Tibial artery (tissue), 4 donors: ENCODE measurements around the gene SLC36A1.

Experiments
- DNase-seq, 2 donors: peaks; one replicate each; pipeline ENCODE4 v3.0.0-alpha.2; 2019
- H3K27ac ChIP-seq, 2 donors: fragments of 200-600 bp; sonication (generic) in 1 of 2; 1 replicate in 1 of 2; 2 replicates in 1 of 2; pipeline ENCODE4 v1.5.1; 2018 to 2019; ENCODE audit warnings: mild to moderate bottlenecking in 1 of 2
- H3K27me3 ChIP-seq, 2 donors: fragments of 200-600 bp; sonication (generic) in 1 of 2; one replicate each; pipeline versions ENCODE4 v1.5.1 to v1.6.0; 2016 to 2019
- H3K36me3 ChIP-seq, 3 donors: fragments of 200-600 bp; sonication (generic) in 2 of 3; one replicate each; pipeline ENCODE4 v1.5.1; 2016 to 2019; ENCODE audit warnings: mild to moderate bottlenecking in 2 of 3
- H3K4me1 ChIP-seq, 4 donors: fragments of 200-600 bp; sonication (generic) in 2 of 4; 1 replicate in 3 of 4; 2 replicates in 1 of 4; pipeline ENCODE4 v1.5.1; 2016 to 2019
- H3K4me3 ChIP-seq, 2 donors: fragments of 200-600 bp; sonication (generic) in 1 of 2; 1 replicate in 1 of 2; 2 replicates in 1 of 2; pipeline ENCODE4 v1.5.1; 2018 to 2019; ENCODE audit warnings: mild to moderate bottlenecking in 2 of 2
- H3K9me3 ChIP-seq, 3 donors: fragments of 200-600 bp; sonication (generic) in 1 of 3; one replicate each; pipeline ENCODE4 v1.5.1; 2016 to 2019
- intact Hi-C: fragments of 100-400 bp; cut with DNase I; formaldehyde crosslinking; loops from one replicate; pipeline ENCODE4 v1.15.0; 2023; ENCODE audit warnings: low total_unique reads
- TF ChIP-seq, protein P1 (sequence below), 2 experiments: fragments of 200-600 bp in 1 of 2; fragments of 450-650 bp in 1 of 2; IDR thresholded peaks; one replicate each; pipeline ENCODE4 v1.5.1; 2017 to 2019; ENCODE audit warnings: antibody characterized with exemption in 2 of 2, mild to moderate bottlenecking in 1 of 2, moderate library complexity in 1 of 2

The SLC36A1 gene

DNA sequence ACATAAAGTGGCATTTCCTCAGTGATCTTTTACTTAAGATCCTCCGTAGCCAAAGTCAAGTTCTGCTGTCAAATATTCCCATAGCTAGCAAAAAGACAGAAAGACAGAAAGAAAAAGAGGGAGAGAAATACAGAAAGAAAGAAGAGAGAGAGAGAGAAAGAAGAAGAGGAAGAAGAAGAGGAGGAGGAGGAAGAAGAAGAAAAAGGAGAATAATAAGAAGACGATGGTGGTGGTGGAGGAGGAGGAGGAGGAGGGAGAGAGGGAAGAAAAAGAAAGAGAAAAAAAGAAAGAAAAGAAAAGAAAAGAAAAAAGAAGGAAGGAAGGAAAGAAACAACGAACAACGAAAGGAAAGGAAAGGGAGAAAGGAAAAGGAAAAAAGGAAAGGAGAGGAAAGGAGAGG is 89.6 kb downstream of the SLC36A1 start:
- H3K36me3 ChIP-seq, result no peaks in the 10 kb centered on the region
- no peaks in the 10 kb centered on the region for H3K27me3 ChIP-seq
- no peak overlapping the region for H3K4me3 ChIP-seq
- no peak overlapping the region for H3K27ac ChIP-seq
- H3K4me1 ChIP-seq, result no peaks in the 10 kb centered on the region
- TF ChIP-seq, protein P1, sequence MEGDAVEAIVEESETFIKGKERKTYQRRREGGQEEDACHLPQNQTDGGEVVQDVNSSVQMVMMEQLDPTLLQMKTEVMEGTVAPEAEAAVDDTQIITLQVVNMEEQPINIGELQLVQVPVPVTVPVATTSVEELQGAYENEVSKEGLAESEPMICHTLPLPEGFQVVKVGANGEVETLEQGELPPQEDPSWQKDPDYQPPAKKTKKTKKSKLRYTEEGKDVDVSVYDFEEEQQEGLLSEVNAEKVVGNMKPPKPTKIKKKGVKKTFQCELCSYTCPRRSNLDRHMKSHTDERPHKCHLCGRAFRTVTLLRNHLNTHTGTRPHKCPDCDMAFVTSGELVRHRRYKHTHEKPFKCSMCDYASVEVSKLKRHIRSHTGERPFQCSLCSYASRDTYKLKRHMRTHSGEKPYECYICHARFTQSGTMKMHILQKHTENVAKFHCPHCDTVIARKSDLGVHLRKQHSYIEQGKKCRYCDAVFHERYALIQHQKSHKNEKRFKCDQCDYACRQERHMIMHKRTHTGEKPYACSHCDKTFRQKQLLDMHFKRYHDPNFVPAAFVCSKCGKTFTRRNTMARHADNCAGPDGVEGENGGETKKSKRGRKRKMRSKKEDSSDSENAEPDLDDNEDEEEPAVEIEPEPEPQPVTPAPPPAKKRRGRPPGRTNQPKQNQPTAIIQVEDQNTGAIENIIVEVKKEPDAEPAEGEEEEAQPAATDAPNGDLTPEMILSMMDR (IDR thresholded peaks at IDR 0.05), result no peak
- H3K9me3 ChIP-seq, result no peaks in the 10 kb centered on the region
- no peak for DNase-seq
- intact Hi-C loops, result no loop called here

DNA sequence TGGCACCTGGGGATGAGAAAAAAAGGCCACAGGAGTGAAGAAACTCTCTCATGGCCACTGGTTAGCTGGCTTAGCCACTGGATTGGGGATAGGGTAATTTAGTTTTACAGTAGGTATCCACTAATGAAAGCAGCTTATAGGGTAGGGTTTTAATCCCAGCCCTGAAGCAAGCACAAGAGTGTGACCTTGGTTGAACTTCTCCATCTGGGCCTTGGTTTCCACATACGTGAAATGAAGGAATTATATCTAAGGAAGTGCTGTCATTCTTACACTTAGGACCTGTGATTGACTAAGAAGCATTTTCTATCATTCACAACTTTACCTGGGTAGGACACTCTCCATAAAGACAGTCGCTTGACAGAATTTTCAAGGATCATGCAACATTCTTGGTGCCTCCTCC is 94.2 kb downstream of the SLC36A1 start:
- no peaks in the 10 kb centered on the region for H3K27me3 ChIP-seq
- no peak overlapping the region for H3K27ac ChIP-seq
- TF ChIP-seq, protein P1 (IDR thresholded peaks at IDR 0.05), result no peak
- no peaks in the 10 kb centered on the region for H3K9me3 ChIP-seq
- no peak overlapping the region for H3K4me3 ChIP-seq
- intact Hi-C loops, result no loop called here
- no peaks in the 10 kb centered on the region for H3K36me3 ChIP-seq
- no peak for DNase-seq
- H3K4me1 ChIP-seq, result no peaks in the 10 kb centered on the region
